WTC11 (cell line): ENCODE measurements around the gene ATP6AP1. TPM values are rescaled to one million over a fixed set of nuclear protein-coding genes. Genes with fewer than 3 reads are reported as not detected.
A peak's percentile ranks its signal among the peaks of the same experiment; 100 is the strongest.

Experiments
- ATAC-seq: fragments of 200-7000 bp; cut with Tn5 transposase; 2 replicates; pipeline ENCODE4 v1.10.0; 2021; ENCODE audit warnings: mild to moderate bottlenecking, moderate library complexity
- CTCF ChIA-PET: fragments of 300-600 bp; sonication (Branson Sonifier 250); formaldehyde crosslinking; loops from one replicate; lab custom pipeline; 2021; ENCODE audit warnings: antibody characterized with exemption; lab: Charles Lee
- POLR2A ChIA-PET: fragments of 350-600 bp; sonication (Branson Sonifier 250); formaldehyde crosslinking; loops from one replicate; lab custom pipeline; 2021; ENCODE audit warnings: antibody characterized with exemption; lab: Charles Lee
- DNase-seq: peaks from one replicate; pipeline ENCODE4 v3.0.0; 2021; ENCODE audit warnings: low spot score
- H3K27ac Mint-ChIP-seq: 2 replicates; pipeline ENCODE4 v1.8.0; 2021; ENCODE audit warnings: mixed read lengths
- H3K27me3 Mint-ChIP-seq: 2 replicates; pipeline ENCODE4 v1.8.0; 2021; ENCODE audit warnings: low read depth, mild to moderate bottlenecking, moderate library complexity, mixed read lengths
- H3K36me3 Mint-ChIP-seq: 2 replicates; pipeline ENCODE4 v1.8.0; 2021; ENCODE audit warnings: mixed read lengths
- H3K4me1 Mint-ChIP-seq: 2 replicates; pipeline ENCODE4 v1.8.0; 2022; ENCODE audit warnings: mixed read lengths
- H3K4me3 Mint-ChIP-seq: 2 replicates; pipeline ENCODE4 v1.8.0; 2021; ENCODE audit warnings: mild to moderate bottlenecking, moderate library complexity, mixed read lengths
- H3K9me3 Mint-ChIP-seq: 2 replicates; pipeline ENCODE4 v1.8.0; 2021; ENCODE audit warnings: mixed read lengths
- ELF4 ChIP-seq: sonication (generic); formaldehyde crosslinking; IDR thresholded peaks from 2 replicates; pipeline ENCODE4 v1.8.1; 2022; ENCODE audit warnings: low read depth, mild to moderate bottlenecking, moderate library complexity, missing genetic modification reagents
- ESRRA ChIP-seq: sonication (generic); formaldehyde crosslinking; IDR thresholded peaks from 2 replicates; pipeline ENCODE4 v1.8.1; 2022; ENCODE audit warnings: mild to moderate bottlenecking, missing genetic modification reagents, borderline replicate concordance
- FOXJ3 ChIP-seq: sonication (generic); formaldehyde crosslinking; IDR thresholded peaks from 2 replicates; pipeline ENCODE4 v1.9.0; 2021; ENCODE audit warnings: missing genetic modification reagents, mild to moderate bottlenecking, borderline replicate concordance
- GABPB1 ChIP-seq: sonication (generic); formaldehyde crosslinking; IDR thresholded peaks from 2 replicates; pipeline ENCODE4 v1.8.1; 2023; ENCODE audit warnings: mild to moderate bottlenecking, missing genetic modification reagents
- GRHL2 ChIP-seq: fragments of 250-450 bp; sonication (Bioruptor Pico); IDR thresholded peaks from 2 replicates; pipeline ENCODE4 v1.8.0; 2022; ENCODE audit warnings: mild to moderate bottlenecking, moderate library complexity; ENCODE audit not compliant: insufficient replicate concordance, severe bottlenecking
- HMGA2 ChIP-seq: fragments of 250-450 bp; sonication (Bioruptor Pico); IDR thresholded peaks from 2 replicates; pipeline ENCODE4 v1.4.0; 2021; ENCODE audit warnings: mild to moderate bottlenecking, moderate library complexity
- JAZF1 ChIP-seq: fragments of 250-450 bp; sonication (Bioruptor Pico); IDR thresholded peaks from 2 replicates; pipeline ENCODE4 v1.9.0; 2021; ENCODE audit warnings: moderate library complexity, mild to moderate bottlenecking, inconsistent platforms
- MYBL2 ChIP-seq: sonication (generic); formaldehyde crosslinking; IDR thresholded peaks from 2 replicates; pipeline ENCODE4 v1.8.1; 2023; ENCODE audit warnings: mild to moderate bottlenecking, moderate library complexity, missing genetic modification reagents
- NFATC4 ChIP-seq: fragments of 250-450 bp; sonication (Bioruptor Pico); IDR thresholded peaks from 2 replicates; pipeline ENCODE4 v1.9.0; 2021; ENCODE audit warnings: mild to moderate bottlenecking
- NFE2L1 ChIP-seq: sonication (generic); formaldehyde crosslinking; IDR thresholded peaks from 2 replicates; pipeline ENCODE4 v1.8.1; 2023; ENCODE audit warnings: missing genetic modification reagents
- PRRX2 ChIP-seq: fragments of 250-450 bp; sonication (Bioruptor Pico); IDR thresholded peaks from 2 replicates; pipeline ENCODE4 v1.8.0; 2021; ENCODE audit warnings: mild to moderate bottlenecking
- RORB ChIP-seq: fragments of 250-450 bp; sonication (Bioruptor Pico); IDR thresholded peaks from 2 replicates; pipeline ENCODE4 v1.9.0; 2021; ENCODE audit warnings: mild to moderate bottlenecking
- SOX15 ChIP-seq: fragments of 250-450 bp; sonication (Bioruptor Pico); IDR thresholded peaks from 2 replicates; pipeline ENCODE4 v1.9.0; 2021; ENCODE audit warnings: mild to moderate bottlenecking
- TEAD1 ChIP-seq: sonication (generic); formaldehyde crosslinking; IDR thresholded peaks from 2 replicates; pipeline ENCODE4 v1.8.0; 2022; ENCODE audit warnings: mild to moderate bottlenecking, missing genetic modification reagents
- ZNF138 ChIP-seq: sonication (generic); formaldehyde crosslinking; conservative IDR thresholded peaks from 2 replicates; pipeline ENCODE4 v1.8.1; 2022; ENCODE audit warnings: mild to moderate bottlenecking, moderate library complexity, missing genetic modification reagents
- ZNF219 ChIP-seq: sonication (generic); formaldehyde crosslinking; IDR thresholded peaks from 2 replicates; pipeline ENCODE4 v1.8.0; 2023; ENCODE audit warnings: missing genetic modification reagents, mild to moderate bottlenecking, borderline replicate concordance
- ZNF263 ChIP-seq: sonication (generic); formaldehyde crosslinking; IDR thresholded peaks from 2 replicates; pipeline ENCODE4 v1.8.1; 2022; ENCODE audit warnings: low read depth, mild to moderate bottlenecking, moderate library complexity, missing genetic modification reagents
- ZNF317 ChIP-seq: sonication (generic); formaldehyde crosslinking; IDR thresholded peaks from 2 replicates; pipeline ENCODE4 v1.8.1; 2023; ENCODE audit warnings: low read depth, mild to moderate bottlenecking, moderate library complexity, missing genetic modification reagents, borderline replicate concordance
- ZNF396 ChIP-seq: fragments of 250-450 bp; sonication (Bioruptor Pico); IDR thresholded peaks from 2 replicates; pipeline ENCODE4 v1.8.0; 2021; ENCODE audit warnings: mild to moderate bottlenecking, moderate library complexity, borderline replicate concordance
- total RNA-seq: library from RNA; stranded (reverse); gene quantifications from 3 replicates; pipeline ENCODE4 v1.2.3, GENCODE V29; 2021
- TF ChIP-seq, protein P1 (sequence below): fragments of 250-450 bp; sonication (Bioruptor Pico); IDR thresholded peaks from 2 replicates; pipeline ENCODE4 v2.1.2; 2022; ENCODE audit warnings: mild to moderate bottlenecking, moderate library complexity
- TF ChIP-seq, protein P2 (sequence below): sonication (generic); formaldehyde crosslinking; IDR thresholded peaks from 2 replicates; pipeline ENCODE4 v1.8.0; 2022; ENCODE audit warnings: mild to moderate bottlenecking, missing genetic modification reagents
- TF ChIP-seq, protein P3 (sequence below): sonication (generic); formaldehyde crosslinking; conservative IDR thresholded peaks from 2 replicates; pipeline ENCODE4 v1.8.1; 2022; ENCODE audit warnings: mild to moderate bottlenecking, missing genetic modification reagents
- TF ChIP-seq, protein P4 (sequence below): fragments of 250-450 bp; sonication (Bioruptor Pico); IDR thresholded peaks from 2 replicates; pipeline ENCODE4 v1.9.0; 2021; ENCODE audit warnings: mild to moderate bottlenecking

Gene ATP6AP1
- total RNA-seq, 1 experiment from 2014 or later: 43.9 TPM

DNA sequence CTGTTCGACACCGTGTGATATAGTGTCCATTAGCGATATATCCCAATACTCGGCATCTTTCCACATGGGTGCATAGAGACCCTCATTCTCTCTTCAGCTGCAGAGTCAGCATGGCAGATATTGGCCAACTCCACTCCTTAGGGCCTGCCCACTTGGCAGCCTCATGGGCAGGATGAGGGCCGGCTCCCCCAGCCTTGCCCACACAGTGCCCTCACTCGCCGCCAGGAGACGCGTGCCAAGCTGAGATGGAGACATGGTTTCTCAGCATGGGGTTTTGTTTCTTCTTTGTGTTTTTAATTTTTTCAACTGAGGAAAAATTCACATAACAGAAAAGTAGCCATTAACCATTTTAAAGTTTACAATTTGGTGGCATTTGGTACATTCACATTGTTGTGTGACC, 24.3 kb downstream of the ATP6AP1 start:
- ATAC-seq (no peak), DNase-seq (no peak)
- H3K9me3 Mint-ChIP-seq: no peaks in the 10 kb centered on the region
- no peak overlapping the region for H3K27ac Mint-ChIP-seq
- H3K27me3 Mint-ChIP-seq: peaks cover 15% of the 10 kb centered on the region
- POLR2A ChIA-PET: no interaction called here
- H3K4me3 Mint-ChIP-seq: no peak overlapping the region
- peaks cover 6% of the 10 kb centered on the region for H3K36me3 Mint-ChIP-seq
- H3K4me1 Mint-ChIP-seq: no peaks in the 10 kb centered on the region
- CTCF ChIA-PET: interaction anchor here (1.0 kb wide), 1 partner anchor 28 kb away, joined by 5 read pairs; no protein-coding TSS in a partner anchor
- TF ChIP-seq ZNF219 (no peak), ZNF396 (CRISPR knock-in tag) (no peak), NFE2L1 (CRISPR knock-in tag) (no peak), FOXJ3 (CRISPR knock-in tag) (no peak), SOX15 (CRISPR knock-in tag) (no peak), ZNF263 (CRISPR knock-in tag) (no peak), GRHL2 (CRISPR knock-in tag) (no peak), GABPB1 (CRISPR knock-in tag) (no peak), ESRRA (no peak), PRRX2 (no peak), NFATC4 (CRISPR knock-in tag) (no peak), ZNF138 (CRISPR knock-in tag) (no peak), JAZF1 (CRISPR knock-in tag) (no peak), HMGA2 (CRISPR knock-in tag) (no peak)
- TF ChIP-seq, protein P1, sequence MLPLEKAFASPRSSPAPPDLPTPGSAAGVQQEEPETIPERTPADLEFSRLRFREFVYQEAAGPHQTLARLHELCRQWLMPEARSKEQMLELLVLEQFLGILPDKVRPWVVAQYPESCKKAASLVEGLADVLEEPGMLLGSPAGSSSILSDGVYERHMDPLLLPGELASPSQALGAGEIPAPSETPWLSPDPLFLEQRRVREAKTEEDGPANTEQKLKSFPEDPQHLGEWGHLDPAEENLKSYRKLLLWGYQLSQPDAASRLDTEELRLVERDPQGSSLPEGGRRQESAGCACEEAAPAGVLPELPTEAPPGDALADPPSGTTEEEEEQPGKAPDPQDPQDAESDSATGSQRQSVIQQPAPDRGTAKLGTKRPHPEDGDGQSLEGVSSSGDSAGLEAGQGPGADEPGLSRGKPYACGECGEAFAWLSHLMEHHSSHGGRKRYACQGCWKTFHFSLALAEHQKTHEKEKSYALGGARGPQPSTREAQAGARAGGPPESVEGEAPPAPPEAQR: no peak

DNA sequence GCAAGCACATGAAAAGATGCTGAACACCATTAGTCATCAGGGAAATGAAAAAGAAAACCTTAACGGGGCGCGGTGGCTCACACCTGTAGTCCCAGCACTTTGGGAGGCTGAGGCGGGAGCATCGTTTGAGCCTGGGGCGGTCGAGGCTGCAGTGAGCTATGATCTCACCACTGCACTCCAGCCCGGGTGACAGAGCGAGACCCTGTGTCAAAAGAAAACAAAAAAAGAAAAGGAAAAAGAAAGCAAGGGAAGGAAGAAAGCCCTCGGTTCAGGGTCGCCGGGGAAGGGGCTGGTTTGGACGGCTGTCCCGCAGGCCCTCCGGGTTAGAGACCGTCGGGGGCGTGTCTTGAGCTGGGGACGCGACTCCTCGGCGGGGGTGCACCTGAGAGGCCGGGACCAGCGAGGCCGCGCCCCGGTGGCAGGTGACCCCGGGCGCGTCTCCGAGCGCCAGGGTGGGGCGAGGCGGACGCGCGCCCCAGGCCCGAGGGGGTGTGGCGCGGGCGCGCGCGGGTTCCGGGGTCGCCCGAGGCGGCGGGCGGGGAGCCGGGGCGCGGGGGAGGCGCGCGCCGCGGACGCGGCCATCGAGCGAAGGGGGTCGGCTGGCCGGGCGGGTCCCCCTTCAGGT, 29.1 kb downstream of the ATP6AP1 start:
- Mint-ChIP-seq H3K4me1 (no peaks in the 10 kb centered on the region), H3K4me3 (peak overlapping the region; percentile 84), H3K27ac (peak overlapping the region; percentile 81; the same call in 1 of the 2 replicates), H3K9me3 (no peaks in the 10 kb centered on the region), H3K27me3 (peaks cover 15% of the 10 kb centered on the region), H3K36me3 (peaks cover 3% of the 10 kb centered on the region; the same call in 1 of the 2 replicates)
- ATAC-seq (peak; percentile 77), DNase-seq (peak; percentile 71)
- ChIA-PET POLR2A (interaction anchor here (0.6 to 0.8 kb wide), 2 partner anchors 86 to 88 kb away, joined by 3 read pairs; no protein-coding TSS in a partner anchor), CTCF (interaction anchor here (0.7 to 3.0 kb wide), 3 partner anchors 33 to 84 kb away, joined by 3 to 11 read pairs (median 3); partner anchors contain the start of gene SLC10A3)
- TF ChIP-seq, protein P2, sequence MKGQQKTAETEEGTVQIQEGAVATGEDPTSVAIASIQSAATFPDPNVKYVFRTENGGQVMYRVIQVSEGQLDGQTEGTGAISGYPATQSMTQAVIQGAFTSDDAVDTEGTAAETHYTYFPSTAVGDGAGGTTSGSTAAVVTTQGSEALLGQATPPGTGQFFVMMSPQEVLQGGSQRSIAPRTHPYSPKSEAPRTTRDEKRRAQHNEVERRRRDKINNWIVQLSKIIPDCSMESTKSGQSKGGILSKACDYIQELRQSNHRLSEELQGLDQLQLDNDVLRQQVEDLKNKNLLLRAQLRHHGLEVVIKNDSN: no peak
- TF ChIP-seq, protein P3, sequence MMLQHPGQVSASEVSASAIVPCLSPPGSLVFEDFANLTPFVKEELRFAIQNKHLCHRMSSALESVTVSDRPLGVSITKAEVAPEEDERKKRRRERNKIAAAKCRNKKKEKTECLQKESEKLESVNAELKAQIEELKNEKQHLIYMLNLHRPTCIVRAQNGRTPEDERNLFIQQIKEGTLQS (CRISPR knock-in tag): no peak
- TF ChIP-seq ZNF219 (no peak), TEAD1 (CRISPR knock-in tag) (no peak), RORB (CRISPR knock-in tag) (no peak), MYBL2 (CRISPR knock-in tag) (no peak), ELF4 (no peak), GABPB1 (CRISPR knock-in tag) (no peak), ZNF317 (CRISPR knock-in tag) (no peak)
- TF ChIP-seq, protein P4, sequence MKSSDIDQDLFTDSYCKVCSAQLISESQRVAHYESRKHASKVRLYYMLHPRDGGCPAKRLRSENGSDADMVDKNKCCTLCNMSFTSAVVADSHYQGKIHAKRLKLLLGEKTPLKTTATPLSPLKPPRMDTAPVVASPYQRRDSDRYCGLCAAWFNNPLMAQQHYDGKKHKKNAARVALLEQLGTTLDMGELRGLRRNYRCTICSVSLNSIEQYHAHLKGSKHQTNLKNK (CRISPR knock-in tag): no peak
